NT2/D1 (cell line): ENCODE measurements around the gene FBRSL1.

Source experiments
- DNase-seq: peaks from one replicate; pipeline ENCODE4 v3.0.0-alpha.2; 2011; ENCODE audit warnings: low read depth, low spot score
- H3K27me3 ChIP-seq: 2 replicates; pipeline ENCODE4 v1.6.0; 2011; ENCODE audit warnings: mild to moderate bottlenecking; ENCODE audit not compliant: insufficient read length, insufficient read depth
- H3K36me3 ChIP-seq: 2 replicates; pipeline ENCODE4 v1.6.1; 2011; ENCODE audit warnings: mild to moderate bottlenecking, low read length, mixed read lengths; ENCODE audit not compliant: insufficient read depth, insufficient read length
- H3K4me1 ChIP-seq: 2 replicates; pipeline ENCODE4 v1.5.1; 2011; ENCODE audit not compliant: insufficient read depth, insufficient read length
- H3K4me3 ChIP-seq: 2 replicates; pipeline ENCODE4 v1.5.1; 2011; ENCODE audit warnings: low read depth; ENCODE audit not compliant: insufficient read length
- H3K9ac ChIP-seq: 2 replicates; pipeline ENCODE4 v1.6.0; 2011; ENCODE audit warnings: low read depth; ENCODE audit not compliant: insufficient read length
- H3K9me3 ChIP-seq: 2 replicates; pipeline ENCODE4 v1.5.1; 2011; ENCODE audit warnings: mild to moderate bottlenecking, low read length; ENCODE audit not compliant: insufficient read depth
- SUZ12 ChIP-seq: IDR thresholded peaks from 2 replicates; pipeline ENCODE4 v1.6.1; 2011; ENCODE audit not compliant: insufficient read length, insufficient read depth; ENCODE audit errors: extremely low read depth
- YY1 ChIP-seq: IDR thresholded peaks from 2 replicates; pipeline ENCODE4 v1.6.1; 2011; ENCODE audit not compliant: insufficient read length, insufficient read depth
- ZNF274 ChIP-seq: IDR thresholded peaks from 2 replicates; pipeline ENCODE4 v1.6.1; 2011; ENCODE audit warnings: mild to moderate bottlenecking, low read depth, low read length

Gene FBRSL1

GRCh38 chr12:132513458-132514135 lies 23.6 kb downstream of the FBRSL1 start:
- TF ChIP-seq SUZ12 (no peak), ZNF274 (no peak), YY1 (no peak)
- H3K4me3 ChIP-seq: no peak overlapping the region
- H3K36me3 ChIP-seq: peaks cover 34% of the 10 kb centered on the region
- peaks cover 8% of the 10 kb centered on the region for H3K4me1 ChIP-seq
- peaks cover 18% of the 10 kb centered on the region for H3K27me3 ChIP-seq
- no peak overlapping the region for H3K9ac ChIP-seq
- H3K9me3 ChIP-seq: peaks cover 11% of the 10 kb centered on the region
- no peak for DNase-seq

GRCh38 chr12:132514216-132514820 lies 24.4 kb downstream of the FBRSL1 start:
- Histone ChIP-seq H3K4me3 (no peak overlapping the region), H3K9ac (no peak overlapping the region), H3K4me1 (peaks cover 8% of the 10 kb centered on the region), H3K27me3 (peaks cover 14% of the 10 kb centered on the region), H3K36me3 (peaks cover 27% of the 10 kb centered on the region), H3K9me3 (peaks cover 18% of the 10 kb centered on the region)
- TF ChIP-seq YY1 (no peak), SUZ12 (no peak), ZNF274 (no peak)
- no peak for DNase-seq

GRCh38 chr12:132514838-132515237 lies 24.9 kb downstream of the FBRSL1 start:
- H3K4me1 ChIP-seq: peaks cover 5% of the 10 kb centered on the region
- H3K9ac ChIP-seq: no peak overlapping the region
- no peak overlapping the region for H3K4me3 ChIP-seq
- DNase-seq: no peak
- peaks cover 21% of the 10 kb centered on the region for H3K9me3 ChIP-seq
- peaks cover 11% of the 10 kb centered on the region for H3K27me3 ChIP-seq
- peaks cover 26% of the 10 kb centered on the region for H3K36me3 ChIP-seq
- TF ChIP-seq ZNF274 (no peak), SUZ12 (no peak), YY1 (no peak)

GRCh38 chr12:132516095-132517012 lies 26.4 kb downstream of the FBRSL1 start:
- H3K36me3 ChIP-seq: peaks cover 15% of the 10 kb centered on the region
- H3K9me3 ChIP-seq: peaks cover 21% of the 10 kb centered on the region
- TF ChIP-seq ZNF274 (no peak), YY1 (no peak), SUZ12 (no peak)
- peaks cover 12% of the 10 kb centered on the region for H3K27me3 ChIP-seq
- DNase-seq: no peak
- no peak overlapping the region for H3K4me3 ChIP-seq
- no peak overlapping the region for H3K9ac ChIP-seq
- peaks cover 6% of the 10 kb centered on the region for H3K4me1 ChIP-seq

GRCh38 chr12:132517013-132517739 lies 27.2 kb downstream of the FBRSL1 start:
- Histone ChIP-seq H3K9ac (no peak overlapping the region), H3K4me3 (no peak overlapping the region), H3K27me3 (peaks cover 12% of the 10 kb centered on the region), H3K36me3 (peaks cover 12% of the 10 kb centered on the region), H3K4me1 (peaks cover 6% of the 10 kb centered on the region), H3K9me3 (peaks cover 21% of the 10 kb centered on the region)
- no peak for TF ChIP-seq ZNF274
- TF ChIP-seq SUZ12: no peak
- TF ChIP-seq YY1: no peak
- DNase-seq: no peak

- peaks cover 12% of the 10 kb centered on the region for H3K27me3 ChIP-seq
- H3K9me3 ChIP-seq: peaks cover 21% of the 10 kb centered on the region
- TF ChIP-seq YY1: no peak
- no peak for TF ChIP-seq ZNF274
- TF ChIP-seq SUZ12: no peak
- H3K4me3 ChIP-seq: no peak overlapping the region
- H3K36me3 ChIP-seq: peaks cover 12% of the 10 kb centered on the region
- H3K4me1 ChIP-seq: peaks cover 7% of the 10 kb centered on the region
- DNase-seq: no peak
- H3K9ac ChIP-seq: no peak overlapping the region
Measured at GRCh38 chr12:132517740-132518100, 27.8 kb downstream of the FBRSL1 start.
